Astrocyte (in vitro differentiated cells and primary cell): Measurements from ENCODE around the gene AUTS2. TPM values are rescaled to one million over a fixed set of nuclear protein-coding genes. Genes with fewer than 3 reads are reported as not detected.

Source experiments
- DNase-seq: peaks from one replicate; pipeline ENCODE4 v3.0.0-alpha.2; 2010; ENCODE audit warnings: low read depth
- FAIRE-seq: peaks from 2 replicates; lab custom pipeline; 2011; peaks lifted over from hg19 to GRCh38; lab: Jason Lieb, UNC
- H2AFZ ChIP-seq: 2 replicates; pipeline ENCODE4 v1.6.0; 2012; ENCODE audit warnings: low read depth, low read length, inconsistent platforms
- H3K27ac ChIP-seq: 2 replicates; pipeline ENCODE4 v1.5.1; 2011; ENCODE audit warnings: low read depth, low read length, inconsistent platforms
- H3K27me3 ChIP-seq: 2 replicates; pipeline ENCODE4 v1.6.0; 2011; ENCODE audit warnings: low read length, inconsistent platforms; ENCODE audit not compliant: insufficient read depth
- H3K36me3 ChIP-seq: 2 replicates; pipeline ENCODE4 v1.5.1; 2011; ENCODE audit warnings: low read length, inconsistent platforms; ENCODE audit not compliant: insufficient read depth
- H3K4me1 ChIP-seq: 2 replicates; pipeline ENCODE4 v1.5.1; 2011; ENCODE audit warnings: low read length, inconsistent platforms; ENCODE audit not compliant: insufficient read depth
- H3K4me2 ChIP-seq: 2 replicates; pipeline ENCODE4 v1.6.0; 2012; ENCODE audit warnings: low read length, inconsistent platforms
- H3K4me3 ChIP-seq: 2 replicates; pipeline ENCODE4 v1.5.1; 2011; ENCODE audit warnings: low read depth, mild to moderate bottlenecking, low read length, inconsistent platforms; ENCODE audit not compliant: insufficient read depth
- H3K79me2 ChIP-seq: 2 replicates; pipeline ENCODE4 v1.6.0; 2012; ENCODE audit warnings: mild to moderate bottlenecking, low read length, inconsistent platforms; ENCODE audit not compliant: insufficient read depth
- H3K9ac ChIP-seq: 2 replicates; pipeline ENCODE4 v1.6.0; 2012; ENCODE audit warnings: mild to moderate bottlenecking, low read length, inconsistent platforms
- H3K9me3 ChIP-seq: 2 replicates; pipeline ENCODE4 v1.5.1; 2012; ENCODE audit warnings: low read depth, mild to moderate bottlenecking, low read length, inconsistent platforms; ENCODE audit not compliant: insufficient read depth
- H4K20me1 ChIP-seq: 2 replicates; pipeline ENCODE4 v1.6.0; 2012; ENCODE audit warnings: low read length, inconsistent platforms; ENCODE audit not compliant: insufficient read depth
- H3K27ac Mint-ChIP-seq: one replicate; pipeline ENCODE4 v1.8.0; 2021; ENCODE audit warnings: mild to moderate bottlenecking, mixed read lengths; ENCODE audit not compliant: unreplicated experiment
- H3K27me3 Mint-ChIP-seq: one replicate; pipeline ENCODE4 v1.8.0; 2021; ENCODE audit warnings: low read depth, mixed read lengths; ENCODE audit not compliant: unreplicated experiment
- H3K36me3 Mint-ChIP-seq: one replicate; pipeline ENCODE4 v1.8.0; 2021; ENCODE audit warnings: low read depth, mixed read lengths; ENCODE audit not compliant: unreplicated experiment
- H3K4me1 Mint-ChIP-seq: one replicate; pipeline ENCODE4 v1.8.0; 2021; ENCODE audit warnings: low read depth, mixed read lengths; ENCODE audit not compliant: unreplicated experiment
- H3K4me3 Mint-ChIP-seq: one replicate; pipeline ENCODE4 v1.8.0; 2021; ENCODE audit warnings: mild to moderate bottlenecking, moderate library complexity, mixed read lengths; ENCODE audit not compliant: unreplicated experiment
- H3K9me3 Mint-ChIP-seq: one replicate; pipeline ENCODE4 v1.8.0; 2021; ENCODE audit warnings: mild to moderate bottlenecking, mixed read lengths; ENCODE audit not compliant: unreplicated experiment
- CTCF ChIP-seq: IDR thresholded peaks from 2 replicates; pipeline ENCODE4 v1.5.1; 2011; ENCODE audit warnings: low read depth, mild to moderate bottlenecking, inconsistent platforms, low read length, moderate library complexity; ENCODE audit not compliant: insufficient read depth
- EZH2 ChIP-seq: IDR thresholded peaks from 2 replicates; pipeline ENCODE4 v1.6.1; 2012; ENCODE audit warnings: mild to moderate bottlenecking, low read length, inconsistent platforms; ENCODE audit not compliant: insufficient read depth
- total RNA-seq: library from RNA; stranded (reverse); gene quantifications from 2 replicates; pipeline ENCODE4 v1.2.1, GENCODE V29; 2021

AUTS2 gene
- total RNA-seq, 1 donor from 2014 or later, result 73.2 TPM

- Mint-ChIP-seq H3K9me3 (no peaks in the 10 kb centered on the region), H3K27me3 (no peaks in the 10 kb centered on the region), H3K36me3 (no peaks in the 10 kb centered on the region), H3K27ac (no peak overlapping the region), H3K4me1 (peaks cover 13% of the 10 kb centered on the region), H3K4me3 (no peak overlapping the region)
- H2AFZ ChIP-seq, result no peak overlapping the region
- H3K36me3 ChIP-seq, result no peaks in the 10 kb centered on the region
- no peak overlapping the region for H3K4me3 ChIP-seq
- no peak overlapping the region for H3K9ac ChIP-seq
- H3K4me1 ChIP-seq, result no peaks in the 10 kb centered on the region
- peaks cover 44% of the 10 kb centered on the region for H4K20me1 ChIP-seq
- H3K79me2 ChIP-seq, result no peaks in the 10 kb centered on the region
- no peak for TF ChIP-seq CTCF
- no peak for TF ChIP-seq EZH2
- no peaks in the 10 kb centered on the region for H3K27me3 ChIP-seq
- DNase-seq (no peak), FAIRE-seq (no peak)
- no peak overlapping the region for H3K27ac ChIP-seq
- no peak overlapping the region for H3K4me2 ChIP-seq
- no peaks in the 10 kb centered on the region for H3K9me3 ChIP-seq
These were observed 193.5 kb downstream of the AUTS2 start for GRCh38 chr7:69791739-69792138.

GRCh38 chr7:69795932-69796331 lies 197.7 kb downstream of the AUTS2 start:
- Mint-ChIP-seq H3K9me3 (no peaks in the 10 kb centered on the region), H3K4me3 (no peak overlapping the region), H3K27me3 (no peaks in the 10 kb centered on the region), H3K4me1 (peaks cover 14% of the 10 kb centered on the region), H3K36me3 (no peaks in the 10 kb centered on the region), H3K27ac (no peak overlapping the region)
- Histone ChIP-seq H3K27me3 (no peaks in the 10 kb centered on the region), H2AFZ (no peak overlapping the region), H3K27ac (no peak overlapping the region), H3K4me2 (no peak overlapping the region), H3K9ac (no peak overlapping the region), H3K4me3 (no peak overlapping the region), H3K9me3 (no peaks in the 10 kb centered on the region), H3K36me3 (no peaks in the 10 kb centered on the region), H3K79me2 (no peaks in the 10 kb centered on the region), H4K20me1 (peaks cover 57% of the 10 kb centered on the region), H3K4me1 (no peaks in the 10 kb centered on the region)
- TF ChIP-seq EZH2 (no peak), CTCF (no peak)
- DNase-seq, result no peak
- FAIRE-seq, result no peak

- DNase-seq (no peak), FAIRE-seq (no peak)
- Mint-ChIP-seq H3K9me3 (no peaks in the 10 kb centered on the region), H3K4me1 (peaks cover 16% of the 10 kb centered on the region), H3K27me3 (no peaks in the 10 kb centered on the region), H3K4me3 (no peak overlapping the region), H3K36me3 (no peaks in the 10 kb centered on the region), H3K27ac (no peak overlapping the region)
- Histone ChIP-seq H3K36me3 (no peaks in the 10 kb centered on the region), H3K9me3 (no peaks in the 10 kb centered on the region), H3K4me1 (no peaks in the 10 kb centered on the region), H2AFZ (no peak overlapping the region), H4K20me1 (peaks cover 53% of the 10 kb centered on the region), H3K27ac (no peak overlapping the region), H3K9ac (no peak overlapping the region), H3K79me2 (no peaks in the 10 kb centered on the region), H3K4me2 (no peak overlapping the region), H3K27me3 (no peaks in the 10 kb centered on the region), H3K4me3 (no peak overlapping the region)
- TF ChIP-seq EZH2 (no peak), CTCF (no peak)
These were observed 198.1 kb downstream of the AUTS2 start for GRCh38 chr7:69796416-69796815.
